MCF 10A (cell line): Measurements from ENCODE around the gene MKRN2. TPM values are rescaled to one million over a fixed set of nuclear protein-coding genes. Genes with fewer than 3 reads are reported as not detected.
"Not testable (repeated sequence)": the region's sequence is repeated elsewhere in the genome, so short reads cannot be mapped to it uniquely, and the experiment has no call there.

Experiments used
- BruUV-seq: library from RNA; stranded (reverse); fragments of 400-500 nt; replicated peaks from 2 replicates; lab custom pipeline; 2021; lab: Mats Ljungman, UMichigan
- CTCF ChIA-PET: fragments of 300-600 bp; sonication (Branson Sonifier 250); formaldehyde crosslinking; extraction: SDS; loops from one replicate; lab custom pipeline; 2021; ENCODE audit warnings: antibody characterized with exemption, inconsistent platforms; lab: Yijun Ruan, JAX
- POLR2A ChIA-PET: fragments of 300-600, 350-650 bp; sonication (Branson Sonifier 250); formaldehyde crosslinking; extraction: SDS; loops from one replicate; lab custom pipeline; 2020; ENCODE audit warnings: antibody characterized with exemption, inconsistent platforms; lab: Yijun Ruan, JAX
- DNase-seq: peaks from one replicate; pipeline ENCODE4 v3.0.0-alpha.2; 2018; ENCODE audit not compliant: unreplicated experiment
- H3K27ac Mint-ChIP-seq: one replicate; pipeline ENCODE4 v1.8.0; 2022; ENCODE audit warnings: mild to moderate bottlenecking, low read depth, mixed read lengths; ENCODE audit not compliant: unreplicated experiment
- H3K27me3 Mint-ChIP-seq: one replicate; pipeline ENCODE4 v1.8.0; 2022; ENCODE audit warnings: mixed read lengths; ENCODE audit not compliant: insufficient read depth, unreplicated experiment
- H3K36me3 Mint-ChIP-seq: one replicate; pipeline ENCODE4 v1.8.0; 2022; ENCODE audit warnings: mild to moderate bottlenecking, moderate library complexity, mixed read lengths; ENCODE audit not compliant: insufficient read depth, unreplicated experiment
- H3K4me1 Mint-ChIP-seq: one replicate; pipeline ENCODE4 v1.8.0; 2022; ENCODE audit warnings: mixed read lengths; ENCODE audit not compliant: insufficient read depth, unreplicated experiment
- H3K4me3 Mint-ChIP-seq: one replicate; pipeline ENCODE4 v1.8.0; 2022; ENCODE audit warnings: mild to moderate bottlenecking, moderate library complexity, mixed read lengths; ENCODE audit not compliant: unreplicated experiment
- H3K9me3 Mint-ChIP-seq: one replicate; pipeline ENCODE4 v1.8.0; 2022; ENCODE audit warnings: mixed read lengths; ENCODE audit not compliant: unreplicated experiment
- CTCF ChIP-seq: fragments of 200-600 bp; IDR thresholded peaks from one replicate; pipeline ENCODE4 v1.8.0; 2022; ENCODE audit warnings: antibody characterized with exemption, mild to moderate bottlenecking; ENCODE audit not compliant: unreplicated experiment
- intact Hi-C: fragments of 100-400 bp; cut with micrococcal nuclease; formaldehyde crosslinking; loops from 2 replicates; pipeline ENCODE4 v1.14.1; 2022
- total RNA-seq: library from RNA; stranded (reverse); gene quantifications from 2 replicates; pipeline ENCODE4 v1.2.3, GENCODE V29; 2022

Gene MKRN2
- total RNA-seq, 1 experiment from 2014 or later: 25.6 TPM

- Mint-ChIP-seq H3K9me3 (no peaks in the 10 kb centered on the region), H3K27me3 (no peaks in the 10 kb centered on the region), H3K4me3 (no peak overlapping the region), H3K27ac (no peak overlapping the region), H3K4me1 (peaks cover 20% of the 10 kb centered on the region), H3K36me3 (peaks cover 27% of the 10 kb centered on the region)
- no peak for TF ChIP-seq CTCF
- ChIA-PET POLR2A (interaction anchor here (0.8 kb wide), 1 partner anchor 41 kb away, joined by 3 read pairs; no protein-coding TSS in a partner anchor), CTCF (interaction anchor here (0.6 kb wide), 1 partner anchor 20 kb away, joined by 3 read pairs; no protein-coding TSS in a partner anchor)
- intact Hi-C loops: no loop called here
- no TSS peak for BruUV-seq
- no peak for DNase-seq
Observed at GRCh38 chr3:12622335-12622734, 65.4 kb downstream of the MKRN2 start.

GRCh38 chr3:12624056-12624455, 67.2 kb downstream of the MKRN2 start:
- CTCF ChIA-PET: no interaction called here
- no peak for DNase-seq
- no peaks in the 10 kb centered on the region for H3K27me3 Mint-ChIP-seq
- no TSS peak for BruUV-seq
- TF ChIP-seq CTCF: no peak
- intact Hi-C loops: no loop called here
- no peak overlapping the region for H3K27ac Mint-ChIP-seq
- POLR2A ChIA-PET: no interaction called here
- H3K4me3 Mint-ChIP-seq: no peak overlapping the region
- H3K4me1 Mint-ChIP-seq: peaks cover 20% of the 10 kb centered on the region
- peaks cover 11% of the 10 kb centered on the region for H3K36me3 Mint-ChIP-seq
- H3K9me3 Mint-ChIP-seq: no peaks in the 10 kb centered on the region

- H3K27me3 Mint-ChIP-seq, DNase-seq, H3K27ac Mint-ChIP-seq, H3K4me3 Mint-ChIP-seq, H3K9me3 Mint-ChIP-seq, BruUV-seq, H3K36me3 Mint-ChIP-seq, intact Hi-C loops: not testable (repeated sequence)
- H3K4me1 Mint-ChIP-seq: peaks cover 20% of the 10 kb centered on the region
- ChIA-PET CTCF (interaction anchor here (0.6 to 0.7 kb wide), 2 partner anchors 39 to 681 kb away, joined by 3 read pairs; partner anchors contain the start of gene RAF1), POLR2A (interaction anchor here (0.6 to 1.8 kb wide), 3 partner anchors 16 to 39 kb away, joined by 3 to 5 read pairs (median 4); partner anchors contain the start of gene RAF1)
Observed at GRCh38 chr3:12624964-12625363, 68.1 kb downstream of the MKRN2 start.

- CTCF ChIA-PET: no interaction called here
- Mint-ChIP-seq H3K36me3 (no peaks in the 10 kb centered on the region), H3K4me1 (peaks cover 16% of the 10 kb centered on the region), H3K4me3 (no peak overlapping the region), H3K27ac (no peak overlapping the region), H3K27me3 (no peaks in the 10 kb centered on the region), H3K9me3 (no peaks in the 10 kb centered on the region)
- DNase-seq: no peak
- BruUV-seq: no TSS peak
- intact Hi-C loops: no loop called here
- POLR2A ChIA-PET: interaction anchor here (1.0 to 1.2 kb wide), 3 partner anchors 10 to 37 kb away, joined by 3 to 4 read pairs (median 3); partner anchors contain the start of gene RAF1
- TF ChIP-seq CTCF: no peak
Observed at GRCh38 chr3:12627370-12627769, 70.5 kb downstream of the MKRN2 start.
